Ectodermal cell (in vitro differentiated cells): ENCODE measurements around the gene NANOS1. TPM values are rescaled to one million over a fixed set of nuclear protein-coding genes. Genes with fewer than 3 reads are reported as not detected.

ENCODE experiments used
- H3K27ac ChIP-seq: 2 replicates; pipeline ENCODE4 v1.7.0; 2013; ENCODE audit warnings: mild to moderate bottlenecking, low read depth, low read length; ENCODE audit not compliant: insufficient read depth, poor library complexity, severe bottlenecking
- H3K27me3 ChIP-seq: 2 replicates; pipeline ENCODE4 v1.7.0; 2013; ENCODE audit warnings: mild to moderate bottlenecking, low read length; ENCODE audit not compliant: insufficient read depth, control insufficient read depth, poor library complexity, severe bottlenecking
- H3K36me3 ChIP-seq: one replicate; pipeline ENCODE4 v1.7.0; 2013; ENCODE audit warnings: low read length; ENCODE audit not compliant: control insufficient read depth, insufficient read depth
- H3K4me1 ChIP-seq: one replicate; pipeline ENCODE4 v1.7.0; 2013; ENCODE audit warnings: low read length; ENCODE audit not compliant: control insufficient read depth, insufficient read depth
- H3K4me3 ChIP-seq: 2 replicates; pipeline ENCODE4 v1.7.0; 2013; ENCODE audit warnings: low read depth, low read length, control low read depth; ENCODE audit not compliant: insufficient read depth
- H3K9me3 ChIP-seq: 2 replicates; pipeline ENCODE4 v1.7.0; 2013; ENCODE audit warnings: mild to moderate bottlenecking, low read length, moderate library complexity; ENCODE audit not compliant: control insufficient read depth
- WGBS, 2 experiments: methylation state at CpG; one replicate each; pipeline ENCODE4 v1.1.7; 2013; ENCODE audit warnings: missing lambda C conversion rate in 2 of 2; 5-methylcytosine and 5-hydroxymethylcytosine counted together
- polyA plus RNA-seq, 4 experiments: library from polyadenylated mRNA; stranded (reverse); fragments of 50-300 nt; gene quantifications; one replicate each; pipeline ENCODE4 v1.2.3, GENCODE V29; 2013

The NANOS1 gene, protein sequence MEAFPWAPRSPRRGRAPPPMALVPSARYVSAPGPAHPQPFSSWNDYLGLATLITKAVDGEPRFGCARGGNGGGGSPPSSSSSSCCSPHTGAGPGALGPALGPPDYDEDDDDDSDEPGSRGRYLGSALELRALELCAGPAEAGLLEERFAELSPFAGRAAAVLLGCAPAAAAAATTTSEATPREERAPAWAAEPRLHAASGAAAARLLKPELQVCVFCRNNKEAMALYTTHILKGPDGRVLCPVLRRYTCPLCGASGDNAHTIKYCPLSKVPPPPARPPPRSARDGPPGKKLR
- polyA plus RNA-seq (2013, experiment 1 of 4), result 6.0 TPM
- 6.3 TPM for polyA plus RNA-seq (2013, experiment 2 of 4)
- polyA plus RNA-seq (2013, experiment 3 of 4), result 3.8 TPM
- polyA plus RNA-seq (2013, experiment 4 of 4), result 6.1 TPM

DNA sequence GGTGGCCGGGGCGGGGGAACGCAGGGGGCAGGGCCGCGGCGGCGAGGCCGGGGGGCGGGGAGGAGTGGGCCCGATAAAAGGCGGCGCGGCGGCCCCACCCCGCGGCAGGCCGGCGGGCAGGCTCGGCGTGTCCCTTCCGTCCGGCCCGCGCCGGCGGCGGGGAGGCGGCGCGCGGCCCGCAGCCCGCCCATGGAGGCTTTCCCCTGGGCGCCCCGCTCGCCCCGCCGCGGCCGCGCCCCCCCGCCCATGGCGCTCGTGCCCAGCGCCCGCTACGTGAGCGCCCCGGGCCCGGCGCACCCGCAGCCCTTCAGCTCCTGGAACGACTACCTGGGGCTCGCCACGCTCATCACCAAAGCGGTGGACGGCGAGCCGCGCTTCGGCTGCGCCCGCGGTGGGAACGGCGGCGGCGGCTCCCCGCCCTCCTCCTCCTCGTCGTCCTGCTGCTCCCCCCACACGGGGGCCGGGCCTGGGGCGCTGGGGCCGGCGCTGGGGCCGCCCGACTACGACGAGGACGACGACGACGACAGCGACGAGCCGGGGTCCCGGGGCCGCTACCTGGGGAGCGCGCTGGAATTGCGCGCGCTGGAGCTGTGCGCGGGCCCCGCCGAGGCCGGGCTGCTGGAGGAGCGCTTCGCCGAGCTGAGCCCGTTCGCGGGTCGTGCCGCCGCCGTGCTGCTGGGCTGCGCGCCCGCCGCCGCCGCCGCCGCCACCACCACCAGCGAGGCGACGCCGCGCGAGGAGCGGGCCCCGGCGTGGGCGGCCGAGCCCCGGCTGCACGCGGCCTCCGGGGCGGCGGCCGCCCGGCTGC is at the start of gene NANOS1:
TSS of gene NANOS1 (plus strand) at position 102 of the 808 bp plus-strand sequence. CDS start at position 190, 88 bp downstream.
- H3K36me3 ChIP-seq, result peaks cover 11% of the 10 kb centered on the region
- H3K9me3 ChIP-seq, result no peaks in the 10 kb centered on the region
- H3K4me1 ChIP-seq, result peaks cover 10% of the 10 kb centered on the region
- WGBS, 2 experiments, result 0% methylated on average over 136 of the region's 136 CpGs
- H3K4me3 ChIP-seq, result peak within 1 kb of the TSS; percentile 55
- H3K27ac ChIP-seq, result no peak within 1 kb of the TSS
- H3K27me3 ChIP-seq, result peaks cover 13% of the 10 kb centered on the region

DNA sequence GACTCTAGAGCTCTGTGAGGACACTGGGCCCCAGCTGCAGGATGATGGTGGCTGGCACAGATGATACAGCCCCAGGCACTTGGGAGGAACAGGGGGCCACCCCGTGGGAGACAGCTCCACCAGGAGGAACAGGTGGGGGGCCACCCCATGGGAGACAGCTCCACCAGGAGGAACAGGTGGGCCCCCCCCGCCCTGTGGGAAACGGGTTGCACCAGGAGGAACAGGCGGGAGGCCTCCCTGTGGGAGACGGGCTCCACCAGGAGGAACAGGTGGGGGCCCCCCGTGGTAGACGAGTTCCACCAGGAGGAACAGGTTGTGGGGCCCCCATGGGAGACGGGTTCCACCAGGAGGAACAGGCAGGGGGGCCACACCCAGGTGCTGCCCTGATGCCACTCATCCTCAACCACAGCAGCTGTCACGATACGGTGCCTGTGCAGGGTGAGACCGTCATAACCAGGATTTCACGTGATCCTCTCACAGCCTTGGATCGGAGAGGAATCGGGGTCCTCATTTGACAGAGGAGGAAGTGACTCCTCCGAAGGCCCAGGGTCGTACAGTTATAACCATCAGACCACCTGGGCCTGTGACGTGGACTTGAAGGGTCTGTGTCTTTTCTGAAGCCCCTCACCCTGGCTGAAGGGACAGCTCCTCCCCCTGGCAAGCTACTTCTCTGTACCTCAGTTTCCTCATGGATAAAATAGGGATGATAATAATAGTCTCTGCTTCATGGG is 49.2 kb upstream of the NANOS1 start:
- 94% methylated on average over 17 of the region's 17 CpGs for WGBS, 2 experiments

DNA sequence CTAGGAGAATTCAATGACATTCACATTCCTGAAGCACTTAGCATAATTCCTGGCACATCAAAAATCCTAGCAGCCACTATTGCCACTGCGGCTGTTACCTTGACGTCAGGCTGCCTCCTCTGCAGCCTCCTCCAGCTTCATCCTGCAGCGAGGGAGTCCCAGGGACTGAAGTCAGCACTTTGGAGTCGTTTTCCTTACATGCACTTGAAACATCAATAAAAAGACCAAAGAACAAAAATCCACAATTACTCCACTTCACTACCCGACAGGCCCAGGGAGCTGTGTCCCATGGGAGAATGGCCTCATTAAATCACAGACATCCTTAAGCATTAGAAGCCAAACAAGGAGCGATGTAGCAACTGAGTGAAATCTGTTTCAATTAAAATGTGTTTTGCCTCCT is 48.6 kb upstream of the NANOS1 start:
- WGBS, 2 experiments, result 86% methylated on average over 6 of the region's 6 CpGs
- Histone ChIP-seq H3K36me3 (no peaks in the 10 kb centered on the region), H3K9me3 (no peaks in the 10 kb centered on the region), H3K4me3 (no peak overlapping the region), H3K4me1 (peaks cover 4% of the 10 kb centered on the region), H3K27ac (no peak overlapping the region), H3K27me3 (no peaks in the 10 kb centered on the region)

More for the DNA sequence above, 49.2 kb upstream of the NANOS1 start:
- Histone ChIP-seq H3K27ac (no peak overlapping the region), H3K4me3 (no peak overlapping the region), H3K4me1 (peaks cover 4% of the 10 kb centered on the region), H3K36me3 (no peaks in the 10 kb centered on the region), H3K27me3 (no peaks in the 10 kb centered on the region), H3K9me3 (no peaks in the 10 kb centered on the region)

DNA sequence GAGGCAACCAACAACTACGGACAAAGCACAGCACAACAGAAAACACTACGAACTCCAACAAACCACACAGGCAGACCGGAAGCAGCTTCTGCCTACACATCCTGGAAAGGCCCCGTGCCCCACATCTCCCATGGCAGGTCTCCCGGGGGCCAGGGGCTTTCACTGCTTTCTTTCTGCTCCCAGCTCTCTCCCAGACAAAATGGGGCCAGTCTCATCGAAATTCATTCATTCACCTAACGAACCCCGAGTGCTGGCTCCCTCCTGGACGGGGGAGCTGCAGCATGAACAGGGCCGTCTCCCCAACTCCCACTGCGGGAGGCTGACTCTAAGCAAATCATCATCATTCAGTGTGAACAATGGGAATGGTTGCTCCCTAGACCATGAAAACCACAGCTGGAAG is 47.6 kb upstream of the NANOS1 start:
- Histone ChIP-seq H3K36me3 (no peaks in the 10 kb centered on the region), H3K4me1 (peaks cover 4% of the 10 kb centered on the region), H3K27ac (no peak overlapping the region), H3K27me3 (no peaks in the 10 kb centered on the region), H3K4me3 (no peak overlapping the region), H3K9me3 (no peaks in the 10 kb centered on the region)
- WGBS, 2 experiments, result 82 to 83% methylated on average over 11 of the region's 11 CpGs

DNA sequence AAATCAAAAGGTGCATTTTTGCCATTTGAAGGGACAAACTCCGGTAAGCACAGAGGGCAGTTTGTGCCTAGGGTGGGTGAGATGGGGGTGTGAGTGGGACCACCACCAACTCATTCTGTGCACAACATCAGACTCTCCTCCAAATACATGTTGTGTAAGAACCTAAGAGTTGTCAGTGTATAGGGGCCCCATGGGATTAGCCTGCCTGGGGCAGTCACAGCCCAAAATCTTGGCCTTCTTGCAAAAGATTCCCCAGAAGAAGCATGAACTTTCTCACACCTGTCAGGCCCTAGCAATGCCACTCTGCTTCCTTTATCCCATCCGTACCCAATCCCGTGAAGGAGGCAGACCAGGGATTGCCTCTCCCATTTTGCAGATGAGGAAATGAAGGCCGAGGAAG is 47.1 kb upstream of the NANOS1 start:
- Histone ChIP-seq H3K27me3 (no peaks in the 10 kb centered on the region), H3K9me3 (no peaks in the 10 kb centered on the region), H3K36me3 (no peaks in the 10 kb centered on the region), H3K4me3 (no peak overlapping the region), H3K27ac (no peak overlapping the region), H3K4me1 (peaks cover 4% of the 10 kb centered on the region)
- 84 to 87% methylated on average over 4 of the region's 4 CpGs for WGBS, 2 experiments

DNA sequence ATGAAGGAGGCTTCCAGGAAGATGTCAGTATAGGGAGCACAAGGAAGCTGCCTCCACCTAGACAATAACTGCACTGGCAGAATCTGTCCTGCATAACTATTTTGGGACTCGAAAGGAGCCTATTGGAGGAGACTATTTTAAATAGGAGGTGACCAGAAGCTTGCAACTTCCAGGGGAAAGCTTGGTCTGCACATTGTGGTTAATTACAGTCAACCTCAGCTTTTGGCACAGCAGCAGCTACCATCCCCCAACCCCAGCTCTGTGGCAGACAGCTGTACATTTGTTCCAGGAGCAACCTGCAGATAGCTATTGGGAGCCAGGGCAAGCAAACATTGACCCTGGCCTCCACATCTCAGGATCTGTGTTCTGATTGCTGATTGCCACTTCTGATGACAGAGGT is 46.3 kb upstream of the NANOS1 start:
- H3K4me1 ChIP-seq, result peaks cover 4% of the 10 kb centered on the region
- H3K27ac ChIP-seq, result no peak overlapping the region
- H3K9me3 ChIP-seq, result no peaks in the 10 kb centered on the region
- H3K27me3 ChIP-seq, result no peaks in the 10 kb centered on the region
- 86 to 89% methylated on average over 1 of the region's 1 CpG for WGBS, 2 experiments
- H3K4me3 ChIP-seq, result no peak overlapping the region
- no peaks in the 10 kb centered on the region for H3K36me3 ChIP-seq

DNA sequence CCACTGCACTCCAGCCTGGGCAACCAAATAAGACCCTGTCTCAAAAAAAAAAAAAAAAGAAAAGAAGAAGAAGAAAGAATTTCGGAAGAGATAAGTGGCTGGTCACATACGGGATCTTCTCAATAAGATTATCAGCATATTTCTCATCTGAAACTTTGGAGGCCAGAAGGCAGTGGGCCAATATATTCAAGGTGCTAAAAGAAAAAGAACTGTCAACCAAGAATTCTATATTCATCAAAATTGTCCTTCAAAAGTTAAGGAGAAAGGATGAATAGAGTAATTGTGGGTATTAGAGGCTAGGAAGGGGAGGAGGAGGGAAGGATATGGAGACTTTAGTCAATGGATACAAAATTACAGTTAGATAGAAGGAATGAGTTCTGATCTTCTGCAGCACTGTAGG is 43.9 kb upstream of the NANOS1 start:
- no peaks in the 10 kb centered on the region for H3K9me3 ChIP-seq
- H3K27ac ChIP-seq, result no peak overlapping the region
- peaks cover 4% of the 10 kb centered on the region for H3K4me1 ChIP-seq
- H3K27me3 ChIP-seq, result no peaks in the 10 kb centered on the region
- no peaks in the 10 kb centered on the region for H3K36me3 ChIP-seq
- 75 to 100% methylated on average over 1 of the region's 2 CpGs for WGBS, 2 experiments
- no peak overlapping the region for H3K4me3 ChIP-seq

DNA sequence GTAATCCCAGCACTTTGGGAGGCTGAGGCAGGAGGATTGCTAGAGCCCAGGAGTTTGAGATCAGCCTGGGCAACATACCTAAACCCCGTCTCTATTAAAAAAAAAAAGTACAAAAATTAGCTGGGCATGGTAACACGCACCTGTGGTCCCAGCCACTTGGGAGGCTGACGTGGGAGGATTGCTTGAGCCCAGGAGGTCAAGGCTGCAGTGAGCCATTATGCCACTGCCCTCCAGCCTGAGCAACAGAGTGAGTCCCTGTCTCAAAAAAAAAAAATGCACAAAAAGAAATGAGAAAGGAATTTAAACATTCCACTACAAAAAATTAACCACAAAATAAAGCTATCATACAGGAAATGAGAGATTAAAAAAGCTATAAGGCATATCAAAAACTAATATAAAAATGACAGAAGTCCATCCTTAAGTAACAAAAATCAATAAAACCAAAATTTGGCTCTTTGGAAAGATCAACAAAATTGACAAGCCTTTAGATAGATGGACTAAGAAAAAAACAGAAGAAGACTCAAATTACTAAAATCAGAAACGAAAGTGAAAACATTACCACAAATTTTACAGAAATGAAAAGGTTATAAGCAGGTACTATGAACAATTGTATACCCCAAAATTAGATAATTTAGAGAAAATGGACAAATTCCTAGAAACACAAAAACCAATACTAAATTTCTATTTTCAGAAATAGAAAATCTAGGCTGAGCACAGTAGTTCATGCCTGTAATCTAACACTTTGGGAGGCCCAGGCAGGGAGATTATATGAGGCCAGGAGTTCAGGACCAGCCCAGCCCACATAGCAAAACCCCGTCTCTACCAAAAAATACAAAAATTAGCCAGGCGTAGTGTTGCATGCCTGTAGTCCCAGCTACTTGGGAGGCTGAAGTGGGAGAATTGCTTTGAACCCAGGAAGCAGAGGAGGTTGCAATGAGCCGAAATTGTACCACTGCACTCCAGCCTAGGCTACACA is 42.4 kb upstream of the NANOS1 start:
- Histone ChIP-seq H3K27me3 (no peaks in the 10 kb centered on the region), H3K27ac (no peak overlapping the region), H3K4me3 (no peak overlapping the region), H3K36me3 (no peaks in the 10 kb centered on the region), H3K4me1 (peaks cover under 1% of the 10 kb centered on the region), H3K9me3 (no peaks in the 10 kb centered on the region)
- WGBS, 2 experiments, result 79 to 85% methylated on average over 6 to 7 of the region's 7 CpGs

DNA sequence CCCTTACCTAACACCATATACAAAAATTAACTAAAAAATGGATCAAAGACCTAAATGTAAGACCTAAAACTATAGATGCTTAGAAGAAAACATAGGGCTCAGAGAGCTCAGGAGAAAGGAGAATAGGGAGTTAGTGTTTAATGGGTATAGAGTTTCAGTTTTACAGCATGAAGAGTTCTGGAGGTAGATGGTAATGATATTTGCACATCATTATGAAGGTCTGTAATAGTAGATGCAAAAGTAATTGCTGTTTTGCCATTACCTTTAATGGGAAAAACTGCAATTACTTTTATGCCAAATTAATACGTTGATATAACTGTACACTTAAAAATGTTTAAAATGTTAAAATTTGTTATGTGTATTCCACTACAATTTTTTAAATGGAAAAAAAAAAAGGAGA is 39.2 kb upstream of the NANOS1 start:
- no peak overlapping the region for H3K4me3 ChIP-seq
- no peaks in the 10 kb centered on the region for H3K9me3 ChIP-seq
- H3K27me3 ChIP-seq, result no peaks in the 10 kb centered on the region
- no peak overlapping the region for H3K27ac ChIP-seq
- no CpG with 5 or more reads among the region's 1 CpG for WGBS, 2 experiments
- H3K36me3 ChIP-seq, result no peaks in the 10 kb centered on the region
- H3K4me1 ChIP-seq, result no peaks in the 10 kb centered on the region
